ENCODE results near the gene EXOC3L2. TPM values are rescaled to one million over a fixed set of nuclear protein-coding genes. Genes with fewer than 3 reads are reported as not detected.

Gene EXOC3L2
- total and polyA plus RNA-seq, 10 of the 15 experiments (the other 5 are each of a cell fraction or from before 2014, with no cell fraction given), result not detected

- TF ChIP-seq CUX1 (IDR thresholded peaks at IDR 0.05; ENCODE audit: insufficient replicate concordance, low read depth, low read length), result no peak
Observed at GRCh38 chr19:45170146-45171106, 74.8 kb downstream of the EXOC3L2 start (continued).

GRCh38 chr19:45169602-45170001 lies 75.6 kb downstream of the EXOC3L2 start:
- no peaks in the 10 kb centered on the region for H3K27me3 ChIP-seq (replicated peaks in 1 of 2; ENCODE audit: control insufficient read depth in 2 of 2, insufficient read depth in 2 of 2, low read length in 1 of 2)
- no peak overlapping the region for H3K27ac ChIP-seq (ENCODE audit: control insufficient read depth, insufficient read depth)
- no TSS peak for BruUV-seq (replicated peaks)
- ChIA-PET SMC1A (ENCODE audit: uncharacterized antibody, unreplicated experiment) (no interaction called here), RAD21 (ENCODE audit: unreplicated experiment) (no interaction called here), CTCF (no interaction called here), POLR2A (interaction anchor here (0.7 kb wide), 1 partner anchor 32 kb away, joined by 3 read pairs; no protein-coding TSS in a partner anchor)
- WGBS (ENCODE audit: insufficient coverage, insufficient replicate concordance, low lambda C conversion rate, missing lambda C conversion rate), result 86% methylated on average over 10 of the region's 10 CpGs
- intact Hi-C loops (cut with micrococcal nuclease; ENCODE audit: unreplicated experiment), result no loop called here
- H3K9ac ChIP-seq (ENCODE audit: control insufficient read depth, insufficient read depth, low read length), result no peak overlapping the region
- FAIRE-seq, result no peak
- H3K36me3 ChIP-seq (ENCODE audit: control insufficient read depth in 2 of 2, insufficient read depth in 2 of 2, low read length in 1 of 2), result no peaks in the 10 kb centered on the region
- no peak overlapping the region for H3K4me2 ChIP-seq (ENCODE audit: control insufficient read depth, insufficient read depth)
- H3K4me1 ChIP-seq (ENCODE audit: control insufficient read depth, insufficient read depth, low read length), result peaks cover 21% of the 10 kb centered on the region
- H3K79me2 ChIP-seq (ENCODE audit: control insufficient read depth, insufficient read depth, low read length), result no peaks in the 10 kb centered on the region; the same call in 1 of the 2 replicates
- no peak for ATAC-seq
- no peak for DNase-seq (ENCODE audit: low read depth, low spot score)
- H4K20me1 ChIP-seq (ENCODE audit: control insufficient read depth, insufficient read depth), result no peaks in the 10 kb centered on the region
- no peak overlapping the region for H2AFZ ChIP-seq (ENCODE audit: control insufficient read depth, low read depth, low read length)
- in situ Hi-C loops (cut with MboI), result no loop called here
- H3K9me3 ChIP-seq (replicated peaks; ENCODE audit: control insufficient read depth, insufficient read depth, low read length), result no peaks in the 10 kb centered on the region
- no peak overlapping the region for H3K4me3 ChIP-seq
- no peak for TF ChIP-seq NRF1 (conservative IDR thresholded peaks at IDR 0.05; ENCODE audit: low read depth, low read length)
- TF ChIP-seq EZH2 (IDR thresholded peaks at IDR 0.05; ENCODE audit: borderline replicate concordance, control insufficient read depth, low read depth, low read length), result no peak
- TF ChIP-seq KDM1A (IDR thresholded peaks at IDR 0.05; ENCODE audit: borderline replicate concordance), result no peak
- TF ChIP-seq ZNF687 (IDR thresholded peaks at IDR 0.05), result no peak
- TF ChIP-seq SMAD1 (IDR thresholded peaks at IDR 0.05; ENCODE audit: low read depth, partially characterized antibody), result no peak
- no peak for TF ChIP-seq NFXL1 (IDR thresholded peaks at IDR 0.05; ENCODE audit: borderline replicate concordance)
- TF ChIP-seq RELA (IDR thresholded peaks at IDR 0.05; ENCODE audit: borderline replicate concordance, partially characterized antibody), result no peak

Measured in GM12878 (cell line).